NCI-H82 (cell line): ENCODE results near the gene RANBP3.
"Not testable (repeated sequence)": the region's sequence is repeated elsewhere in the genome, so short reads cannot be mapped to it uniquely, and the experiment has no call there.

Experiments
- DNase-seq: peaks from one replicate; lab custom pipeline; 2025; lab: John Stamatoyannopoulos, UW

The RANBP3 gene

DNA sequence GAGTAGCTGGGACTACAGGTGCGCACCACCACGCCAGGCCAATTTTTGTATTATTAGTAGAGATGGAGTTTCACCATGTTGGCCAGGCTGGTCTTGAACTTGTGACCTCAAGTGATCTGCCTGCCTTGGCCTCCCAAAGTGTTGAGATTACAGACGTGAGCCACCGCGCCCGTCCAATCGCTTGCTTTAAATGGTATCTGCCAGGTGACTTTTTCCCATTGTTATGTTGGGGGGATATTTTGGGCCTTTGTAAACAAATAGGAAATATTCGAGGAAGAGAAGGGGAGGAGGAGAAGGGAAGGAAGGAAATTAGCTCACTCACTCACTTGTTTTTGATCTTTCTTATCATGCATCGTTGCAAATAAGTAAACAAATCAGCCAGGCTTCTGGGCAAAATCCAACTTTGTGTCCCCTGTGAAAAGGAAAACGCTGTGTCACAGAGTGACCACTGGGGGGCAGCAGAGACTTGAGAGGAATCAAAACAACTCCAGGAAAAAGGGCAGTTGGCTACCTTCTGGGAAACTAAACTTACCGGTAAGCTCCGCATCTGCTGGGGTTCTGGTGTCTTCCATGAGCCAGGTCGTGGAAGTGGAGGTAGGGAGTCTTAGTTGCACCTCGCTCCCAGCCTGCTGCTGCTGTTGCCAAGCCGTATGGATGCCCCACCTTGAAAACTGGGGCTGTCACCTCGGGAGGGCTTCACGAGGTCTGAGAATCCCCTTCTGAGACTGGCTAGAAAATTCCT is 9.3 kb upstream of the RANBP3 start:
- DNase-seq = peak; percentile 82

DNA sequence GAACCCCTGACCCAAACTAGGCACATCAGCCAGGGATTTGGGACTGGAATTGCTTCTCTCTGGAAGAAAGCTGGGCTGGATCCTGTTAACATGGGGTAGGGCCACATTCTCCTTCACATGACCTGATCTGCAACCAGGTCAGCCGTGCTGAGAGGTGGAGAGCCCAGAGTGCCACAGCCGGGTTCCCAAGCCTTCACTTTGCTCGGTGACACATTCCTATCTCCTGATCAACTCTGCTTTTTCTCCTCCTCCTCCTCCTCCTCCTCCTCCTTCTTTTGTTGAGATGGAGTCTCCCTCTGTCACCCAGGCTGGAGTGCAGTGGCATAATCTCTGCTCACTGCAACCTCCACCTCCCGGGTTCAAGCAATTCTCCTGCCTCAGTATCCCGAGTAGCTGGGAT is 7.9 kb upstream of the RANBP3 start:
- not testable (repeated sequence) for DNase-seq

DNA sequence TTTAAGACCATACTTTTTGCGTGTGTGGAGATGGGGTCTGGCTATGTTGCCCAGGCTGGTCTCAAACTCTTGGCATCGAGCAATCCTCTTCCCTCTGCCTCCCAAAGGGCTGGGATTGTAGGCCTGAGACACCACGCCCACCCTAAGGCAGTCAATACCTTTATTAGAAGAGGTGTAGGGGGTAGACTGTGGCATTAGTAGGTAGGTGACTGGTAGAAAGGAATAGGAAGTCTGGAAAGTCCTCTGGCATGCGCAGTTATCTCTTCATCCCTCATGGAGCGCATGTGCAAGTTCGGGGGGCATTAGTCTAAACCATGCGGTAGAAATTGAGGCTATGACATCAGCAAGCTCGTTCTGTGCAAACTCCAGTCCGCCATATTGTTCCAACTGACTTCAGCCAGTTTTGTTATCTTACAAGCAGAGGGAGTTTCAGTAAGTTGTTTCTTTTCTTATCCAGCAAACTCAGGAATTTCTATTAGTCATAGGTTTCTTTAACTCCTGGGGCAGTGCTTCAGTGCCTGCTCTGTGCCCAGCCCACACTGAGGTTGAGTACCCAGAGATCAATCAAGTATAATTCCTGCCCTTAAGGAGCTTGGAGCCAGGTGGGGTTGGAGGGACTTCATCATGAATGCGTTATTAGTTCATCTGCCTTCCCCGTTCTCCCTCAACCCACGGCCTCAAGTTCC is 7.3 kb upstream of the RANBP3 start:
- no peak for DNase-seq

DNA sequence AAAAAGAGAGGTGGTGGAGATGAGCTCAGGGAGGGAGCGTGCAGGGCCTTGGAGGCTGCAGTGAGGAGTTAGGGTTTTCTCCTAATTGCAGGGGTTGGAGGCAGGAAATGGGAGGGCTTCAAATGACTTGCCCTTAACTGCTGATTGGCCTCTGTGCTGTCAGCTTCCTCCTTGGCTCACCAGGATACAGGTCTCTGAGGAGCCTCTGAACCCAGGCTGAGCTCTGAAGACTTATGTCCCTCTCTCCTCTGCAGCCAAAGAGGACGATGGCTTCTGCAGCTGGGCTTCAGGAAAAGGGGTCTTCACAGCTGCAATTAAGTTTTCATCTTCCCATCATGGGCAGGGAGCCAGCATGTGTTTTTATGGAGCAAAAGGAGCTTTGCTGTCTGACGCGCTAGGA is 6.7 kb upstream of the RANBP3 start:
- DNase-seq = no peak

DNA sequence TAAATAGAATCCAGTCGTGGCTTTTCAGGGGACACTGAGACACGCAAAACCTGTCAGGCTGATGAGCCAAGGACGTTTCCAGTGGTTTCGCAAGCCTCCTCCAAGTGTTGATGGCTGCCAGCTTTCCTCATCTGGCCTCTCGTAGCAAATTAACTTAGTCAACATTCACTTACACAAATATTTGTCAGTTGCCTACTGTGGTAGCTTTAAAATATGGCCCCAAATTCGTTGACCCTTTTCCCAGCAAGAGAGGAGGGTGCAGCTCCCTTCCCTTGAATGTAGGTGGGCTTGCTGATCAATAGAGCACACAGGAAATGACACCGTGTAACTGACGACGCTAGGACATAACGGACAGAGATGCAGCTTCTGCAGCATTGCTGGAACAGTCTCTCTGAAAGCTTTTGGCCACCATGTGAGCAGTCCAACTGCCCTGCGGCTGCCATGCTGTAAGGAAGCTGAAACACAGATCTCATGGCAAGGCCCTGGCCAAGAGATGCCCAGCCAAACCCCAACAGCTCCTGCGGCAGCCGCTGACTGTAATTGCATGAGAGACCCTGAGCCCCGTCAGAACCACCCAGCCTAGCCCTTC is 5.5 kb upstream of the RANBP3 start:
- DNase-seq = no peak

DNA sequence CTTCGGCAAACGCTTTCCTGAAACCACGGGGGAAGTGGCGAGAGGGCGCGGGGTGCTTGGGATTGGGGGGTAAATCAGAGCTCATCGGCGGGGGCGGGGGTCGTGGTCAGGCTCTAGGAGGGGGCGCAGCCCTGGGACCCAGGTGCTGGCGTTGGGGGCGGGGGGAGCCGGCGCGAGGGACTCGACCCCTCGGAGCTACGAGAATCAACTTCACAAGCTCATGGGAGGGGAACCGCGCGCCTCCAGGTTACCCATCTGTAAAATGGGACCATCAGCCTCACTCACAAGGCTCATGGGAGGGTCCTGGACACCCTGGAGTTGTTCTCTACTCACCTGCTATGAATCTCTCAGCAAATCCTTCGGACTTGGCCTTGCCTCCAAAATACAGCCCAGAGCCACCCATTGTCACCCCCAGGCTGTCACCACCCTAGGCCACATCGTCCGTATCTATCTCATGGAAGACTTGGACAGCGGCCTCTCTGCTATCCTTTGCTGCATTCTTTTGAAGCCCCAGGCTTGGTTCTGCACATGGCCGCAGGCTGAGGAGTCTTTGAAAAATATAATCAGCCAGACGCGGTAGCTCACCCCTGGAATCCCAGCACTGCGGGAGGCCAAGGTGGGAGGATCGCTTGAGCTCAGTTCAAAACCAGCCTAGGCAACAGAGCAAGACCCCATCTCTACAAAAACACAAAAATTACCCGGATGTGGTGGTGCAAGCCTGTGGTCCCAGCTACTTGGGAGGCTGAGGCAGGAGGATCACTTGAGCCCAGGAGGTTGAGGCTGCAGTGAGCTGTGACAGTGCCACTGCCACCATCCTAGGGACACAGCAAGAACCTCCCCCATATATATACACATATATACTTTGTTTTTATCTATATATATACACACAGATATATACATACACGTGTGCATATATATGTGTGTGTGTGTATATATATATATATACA is 939 bp upstream of the RANBP3 start:
- DNase-seq = no peak

DNA sequence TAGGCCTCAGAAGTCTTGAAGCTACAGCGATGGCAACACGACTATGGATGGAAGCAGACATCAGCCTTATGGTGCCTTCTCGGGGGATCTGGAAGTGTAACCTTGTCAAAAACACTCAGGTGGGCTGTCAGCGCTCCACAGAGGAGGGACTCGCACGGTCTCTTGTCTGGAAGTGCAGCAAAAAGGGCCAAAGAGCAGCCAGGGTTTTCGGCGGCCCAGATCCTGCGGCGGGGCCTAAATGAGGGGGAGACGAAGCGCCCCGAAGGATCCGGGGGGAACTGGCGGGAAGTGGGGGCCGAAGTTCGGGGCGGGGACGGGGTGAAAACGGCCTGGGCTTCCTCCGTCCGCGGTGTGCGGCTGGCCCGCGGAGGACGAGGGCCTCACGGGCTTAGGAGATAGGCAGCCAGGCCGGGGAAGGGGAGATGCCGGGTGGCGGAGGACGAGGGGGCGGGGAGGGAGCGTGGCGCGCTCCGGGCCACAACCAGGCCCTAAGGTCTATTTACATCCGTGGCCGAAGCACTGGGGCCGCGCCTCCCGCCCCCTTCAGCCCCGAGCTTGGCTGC is 637 bp downstream of the RANBP3 start:
- no peak for DNase-seq

DNA sequence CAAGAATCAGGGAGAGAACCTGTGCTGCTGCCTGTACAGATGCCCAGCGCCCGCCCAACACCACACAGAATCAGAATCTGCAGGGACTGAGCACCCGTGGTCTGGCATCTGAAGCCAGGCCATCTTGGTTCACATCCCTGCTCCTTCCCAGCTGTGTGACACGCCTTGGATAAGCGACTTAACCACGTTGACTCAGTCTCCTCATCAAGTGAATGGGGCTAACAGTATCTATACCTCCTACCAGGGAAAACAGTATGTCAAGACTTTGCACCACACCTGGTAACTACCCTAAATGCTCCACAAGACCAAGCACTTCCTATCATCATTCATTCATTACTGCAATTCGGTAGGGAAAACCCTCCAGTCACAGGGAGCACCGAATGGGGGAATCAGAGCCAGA is 1.2 kb downstream of the RANBP3 start:
- DNase-seq = no peak

DNA sequence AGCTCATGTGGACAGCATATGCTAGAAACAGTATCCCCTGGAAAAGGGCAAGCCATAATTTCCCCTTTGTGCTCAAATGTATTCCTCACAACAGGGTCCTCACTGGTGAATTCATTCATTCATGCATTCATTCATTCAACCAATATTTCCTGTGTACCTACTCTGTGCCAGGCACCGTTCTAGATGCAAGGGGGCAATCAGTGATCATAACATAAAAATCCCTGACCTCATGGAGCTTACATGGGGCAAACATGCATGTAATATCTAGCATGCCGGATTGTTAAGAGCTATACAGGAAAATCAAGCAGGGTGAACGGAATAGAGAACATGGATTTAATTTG is 2.6 kb downstream of the RANBP3 start:
- DNase-seq = no peak

DNA sequence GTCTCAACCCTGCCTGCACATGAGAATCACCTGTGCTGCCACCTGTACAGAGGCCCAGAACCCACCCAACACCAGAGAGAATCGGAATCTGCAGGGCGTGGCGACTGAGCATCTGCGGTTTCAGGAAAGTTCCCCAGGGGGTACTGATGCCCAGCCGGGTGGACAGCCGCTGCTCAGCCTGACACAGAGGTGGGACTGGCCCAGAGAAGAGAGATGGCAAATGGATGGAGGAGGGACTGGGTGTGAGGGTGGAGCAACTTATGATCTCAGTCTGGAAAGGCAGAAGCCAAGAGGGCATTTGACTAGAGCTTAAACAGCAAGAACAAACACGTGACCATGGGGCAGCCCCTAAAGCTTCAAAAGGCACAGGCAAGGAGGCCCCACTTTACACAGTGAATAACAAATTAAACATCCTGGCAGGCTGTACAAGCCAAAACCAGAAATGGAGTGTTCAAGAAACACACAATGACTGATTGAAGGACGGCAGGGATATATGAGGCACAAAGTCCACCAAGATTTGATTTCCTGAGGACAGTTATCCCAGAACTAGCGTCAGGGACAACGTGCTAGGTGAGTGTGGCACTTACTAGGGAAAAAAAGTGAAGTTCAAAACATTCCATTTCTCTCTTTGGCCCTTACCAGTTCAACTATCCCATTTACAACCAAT is 3.1 kb downstream of the RANBP3 start:
- DNase-seq = no peak

DNA sequence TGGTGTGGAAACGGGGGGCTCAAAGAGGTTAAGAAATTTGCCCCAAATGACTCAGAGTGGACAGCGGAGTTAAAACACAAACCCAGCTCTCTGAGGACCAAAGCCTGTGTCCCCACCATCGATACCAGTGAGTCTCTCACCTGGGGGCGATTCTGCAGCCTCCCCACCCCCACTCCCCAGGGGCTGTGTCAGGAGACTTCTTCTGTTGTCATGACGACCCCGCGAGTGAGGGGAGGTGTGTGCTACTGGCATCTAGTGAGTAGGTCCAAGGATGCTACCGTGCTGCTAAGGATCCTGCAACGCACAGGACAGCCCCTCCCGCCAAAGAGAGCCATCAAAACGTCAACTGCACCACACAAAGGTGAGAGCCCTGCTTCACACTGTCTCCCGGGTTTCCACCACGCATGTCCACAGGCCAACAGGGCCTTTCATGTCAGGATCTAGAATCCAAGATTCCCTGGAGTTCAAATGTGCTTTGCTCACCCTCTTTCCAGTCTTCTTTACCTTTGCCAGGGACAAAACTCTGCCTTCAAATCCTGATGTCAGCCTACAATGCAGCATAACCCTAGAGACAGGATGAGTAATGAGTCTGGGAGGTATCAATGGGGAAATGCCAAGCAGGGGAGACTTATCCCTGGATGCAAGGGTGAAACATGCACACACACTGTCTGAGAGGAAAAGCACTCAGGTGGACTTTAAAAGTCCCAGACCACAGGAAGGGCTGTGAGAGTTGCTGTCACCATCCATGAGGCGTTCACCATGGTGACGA is 3.9 kb downstream of the RANBP3 start:
- DNase-seq = no peak

DNA sequence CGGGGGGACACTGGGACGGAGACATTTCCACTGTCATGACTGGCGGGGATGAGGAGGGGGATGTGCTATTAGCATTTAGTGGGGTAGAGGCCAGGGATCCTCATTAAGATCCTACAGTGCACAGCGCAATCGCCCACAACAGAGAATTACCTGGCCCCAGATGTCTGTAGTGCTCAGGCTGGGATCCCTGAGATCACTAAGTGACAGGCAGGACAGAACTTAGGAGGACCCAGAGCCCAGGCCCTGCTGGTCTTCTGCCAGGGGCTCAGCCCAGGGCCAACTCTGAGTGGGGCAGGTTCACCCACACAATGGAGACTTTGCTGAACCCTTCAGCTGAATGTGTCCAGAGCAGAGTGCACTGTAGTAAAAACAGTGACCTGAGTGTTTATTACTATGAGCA is 4.6 kb downstream of the RANBP3 start:
- no peak for DNase-seq

DNA sequence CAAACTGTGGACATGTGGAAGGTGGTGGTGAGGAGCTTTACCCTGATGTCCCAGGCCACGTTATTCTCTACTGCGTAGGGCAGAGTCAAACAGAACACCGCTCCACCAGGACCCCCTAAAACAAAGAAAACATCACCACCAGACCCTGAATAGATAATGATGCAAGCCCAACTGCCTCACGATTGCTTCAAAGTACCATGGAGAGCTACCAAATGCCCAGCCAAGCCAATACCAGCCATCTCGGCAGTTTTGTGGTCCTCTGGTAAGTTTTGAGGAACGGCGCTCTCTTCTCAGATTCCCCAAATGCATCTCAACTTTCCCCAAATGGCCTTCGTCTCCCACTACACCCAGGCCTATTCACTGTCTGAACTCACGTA is 5.6 kb downstream of the RANBP3 start:
- DNase-seq = no peak

DNA sequence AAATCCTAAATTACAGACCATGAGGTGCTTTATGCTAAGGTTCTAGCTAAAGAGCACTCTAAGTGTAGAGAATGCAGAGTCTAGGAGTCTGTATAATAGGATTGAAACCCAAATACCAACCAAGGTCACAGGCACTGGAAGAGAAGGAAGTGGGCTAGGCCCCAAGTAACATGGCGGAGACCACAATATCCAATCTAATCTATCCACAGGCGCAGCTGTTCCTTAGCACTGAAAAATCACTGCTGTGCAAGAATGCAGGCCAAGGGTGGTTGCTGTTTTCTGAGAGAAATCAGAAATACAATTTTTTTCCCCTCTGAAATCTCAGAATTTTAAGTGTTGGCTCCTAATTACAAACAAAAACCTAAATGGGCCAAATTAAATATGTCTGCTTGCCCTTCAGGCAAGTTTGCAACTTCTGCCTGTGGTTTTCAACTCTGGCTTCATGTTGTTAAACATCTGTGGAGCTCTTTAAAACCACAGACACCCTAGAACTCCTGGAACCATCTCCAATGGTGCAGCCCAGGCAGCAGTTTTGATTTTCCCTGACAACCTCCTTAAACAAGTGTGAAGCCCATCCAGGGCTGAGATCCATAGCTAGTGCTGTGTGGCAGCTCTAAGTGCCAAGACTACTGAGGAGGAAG is 6.1 kb downstream of the RANBP3 start:
- DNase-seq = no peak

DNA sequence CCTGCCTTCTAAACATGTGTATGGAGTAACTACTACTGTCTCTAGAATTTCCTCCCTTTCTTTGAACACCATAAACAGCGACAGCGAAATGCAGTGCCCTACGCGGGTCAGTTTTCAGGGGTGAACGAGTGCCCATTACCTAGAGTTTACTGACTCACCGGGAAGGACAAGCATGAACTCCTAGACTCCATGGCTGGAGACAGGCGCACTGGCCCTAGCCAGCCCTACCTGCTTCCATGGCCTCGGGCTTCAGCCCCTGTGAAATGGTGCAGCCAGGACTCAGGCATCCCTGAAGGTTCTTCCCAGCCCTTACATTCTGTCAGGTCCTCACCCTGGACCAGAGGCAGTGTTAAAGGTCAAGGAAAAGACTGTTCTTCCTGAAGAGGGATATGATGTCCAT is 8.5 kb downstream of the RANBP3 start:
- DNase-seq = no peak

DNA sequence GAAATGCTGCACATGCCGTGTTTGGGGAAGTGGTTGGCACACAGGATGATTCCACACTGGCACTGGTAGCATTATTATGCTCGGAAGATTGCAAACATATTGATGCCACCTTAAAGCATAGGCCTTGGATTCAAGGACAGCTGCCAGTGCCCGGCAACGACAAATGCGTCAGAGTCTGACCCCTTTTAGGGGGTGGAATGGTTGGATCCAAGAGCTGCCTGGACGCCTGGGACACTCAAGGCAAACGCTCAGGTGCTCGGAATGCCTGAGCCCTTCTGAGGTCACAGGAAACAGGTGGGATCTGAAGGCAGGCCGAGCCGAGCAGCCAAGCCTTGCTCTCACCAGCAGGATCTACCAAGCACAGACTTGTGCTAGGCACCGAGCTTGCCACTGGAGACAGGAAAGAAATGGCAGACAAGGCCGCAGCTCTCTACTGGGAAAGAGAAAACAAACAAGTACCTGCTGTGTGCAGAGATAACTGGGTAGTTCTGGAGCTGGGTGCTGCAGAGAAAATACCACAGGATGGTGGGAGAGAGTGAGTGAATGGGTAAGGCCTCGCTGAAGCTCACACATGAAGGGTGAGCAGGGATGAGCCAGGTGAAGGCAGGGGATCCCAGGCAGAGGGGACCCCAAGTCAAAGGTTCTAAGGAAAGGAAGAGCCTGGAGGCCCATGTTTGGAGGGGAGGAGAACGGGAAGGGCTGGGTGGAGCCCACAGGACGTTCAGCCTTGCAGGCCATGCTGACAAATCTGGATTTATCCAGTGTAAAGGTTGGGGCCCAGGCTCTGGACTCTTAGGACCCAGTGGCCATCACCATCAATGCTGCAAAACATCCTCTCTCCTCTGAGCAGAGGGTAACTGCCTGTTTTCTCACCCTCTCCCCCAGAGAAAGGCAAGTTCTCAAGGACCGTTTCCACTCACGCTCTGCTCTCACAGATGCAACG is 9.2 kb downstream of the RANBP3 start:
- DNase-seq = no peak

DNA sequence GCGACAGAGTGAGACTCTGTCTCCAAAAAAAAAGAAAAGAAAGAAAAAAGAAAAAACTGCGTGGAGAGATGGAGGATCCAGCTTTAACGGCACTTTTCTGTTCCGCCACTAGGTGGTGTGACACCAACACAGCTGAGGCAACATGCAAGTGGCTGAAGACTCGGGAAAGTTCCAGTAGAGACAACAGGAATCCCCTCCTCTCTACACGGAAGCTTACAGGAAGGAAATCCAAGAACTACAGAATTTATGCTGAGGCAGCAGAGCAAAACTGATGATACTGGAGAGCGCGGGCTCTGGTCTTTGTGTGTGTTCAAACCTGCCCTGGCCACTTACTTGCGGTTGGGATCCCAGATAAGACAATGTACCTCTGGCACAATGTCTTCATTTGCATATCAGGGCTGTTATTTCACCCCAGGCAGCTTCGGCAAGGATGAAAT is 9.9 kb downstream of the RANBP3 start:
- DNase-seq = peak; percentile 65

DNA sequence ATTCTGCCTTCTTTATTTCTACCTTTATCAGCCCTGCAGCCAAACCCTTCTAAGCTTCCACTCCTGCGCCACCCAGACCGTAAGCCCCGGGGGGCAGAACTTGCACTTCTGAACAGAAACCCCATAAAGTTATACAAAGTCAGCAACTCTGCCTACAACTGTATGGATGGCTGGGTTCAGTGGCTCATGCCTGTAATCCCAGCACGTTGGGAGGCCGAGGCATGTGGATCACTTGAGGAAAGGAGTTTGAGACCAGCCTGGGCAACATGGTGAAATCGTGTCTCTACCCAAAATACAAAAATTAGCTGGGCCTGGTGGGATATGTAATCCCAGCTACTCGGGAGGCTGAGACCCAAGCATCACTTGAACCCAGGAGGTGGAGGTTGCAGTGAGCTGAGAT is 10.4 kb downstream of the RANBP3 start:
- DNase-seq = no peak

DNA sequence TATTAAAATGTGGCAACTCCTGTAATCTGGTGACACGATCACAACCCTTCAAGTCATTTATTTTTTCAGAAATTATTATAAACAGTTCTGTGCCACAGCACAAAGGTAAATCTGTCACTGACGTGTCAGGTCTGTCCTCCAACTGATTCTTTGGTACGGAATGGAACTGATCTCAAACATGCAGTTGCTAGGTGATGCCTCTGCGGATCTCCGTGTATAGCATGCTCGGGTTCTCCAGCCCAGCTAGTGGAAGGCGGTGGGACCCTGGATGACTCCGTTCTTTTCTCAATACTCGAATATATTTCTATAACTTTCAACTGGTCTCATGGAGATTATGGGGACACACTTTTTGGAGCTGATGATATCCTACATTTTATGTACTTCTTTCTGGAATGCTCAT is 11.0 kb downstream of the RANBP3 start:
- DNase-seq = no peak
